ENCODE results near the gene ERF. TPM values are rescaled to one million over a fixed set of nuclear protein-coding genes. Genes with fewer than 3 reads are reported as not detected.
A peak's percentile ranks its signal among the peaks of the same experiment; 100 is the strongest.

Gene ERF
- total and polyA plus RNA-seq, 2 of the 4 experiments (the other 2 are of a cell fraction) = 5.2 to 32.4 TPM

GRCh38 chr19:42275517-42275916 lies 20.6 kb upstream of the ERF start:
- TF ChIP-seq BHLHE40 (IDR thresholded peaks at IDR 0.05; ENCODE audit: low read depth, low read length) (no peak), MAZ (IDR thresholded peaks at IDR 0.05; ENCODE audit: borderline replicate concordance, low read depth, low read length) (no peak)
- no peak overlapping the region for H3K4me3 ChIP-seq (ENCODE audit: insufficient read depth, low read depth, low read length)
- no peak overlapping the region for H4K5ac ChIP-seq (ENCODE audit: low read depth, low read length)
- H3K4me1 ChIP-seq (ENCODE audit: control insufficient read depth, insufficient read depth, low read length) = peaks cover 29% of the 10 kb centered on the region
- in situ Hi-C loops (cut with MboI; ENCODE audit: low sequenced_read_pairs) (no loop called here), intact Hi-C loops (cut with micrococcal nuclease) (no loop called here), dilution Hi-C loops (cut with HindIII; ENCODE audit: low sequenced_read_pairs, unreplicated experiment) (no loop called here)
- no peaks in the 10 kb centered on the region for H3K9me3 ChIP-seq (ENCODE audit: control insufficient read depth, insufficient read depth, low read length)
- DNase-seq (no peak), ATAC-seq (ENCODE audit: low read depth) (no peak)
- no peak overlapping the region for H3K4me2 ChIP-seq (ENCODE audit: low read depth, low read length)
- H2BK15ac ChIP-seq (ENCODE audit: low read depth, low read length) = no peak overlapping the region
- peaks cover 29% of the 10 kb centered on the region for H3K36me3 ChIP-seq (ENCODE audit: control insufficient read depth, insufficient read depth, low read length)
- no TSS peak for BruUV-seq (replicated peaks)
- H3K14ac ChIP-seq (replicated peaks; ENCODE audit: low read depth, low read length) = no peak overlapping the region
- no peak overlapping the region for H3K23ac ChIP-seq (ENCODE audit: low read depth, low read length)
- ChIA-PET POLR2A (ENCODE audit: unreplicated experiment) (no interaction called here), CTCF (no interaction called here)
- no peak overlapping the region; the same call in 1 of the 2 replicates for H3K9ac ChIP-seq (ENCODE audit: low read depth, low read length)
- H3K4ac ChIP-seq (ENCODE audit: low read depth, low read length) = no peak overlapping the region
- no CpG with 5 or more reads among the region's 3 CpGs for WGBS, 2 experiments (ENCODE audit: extremely low coverage in 2 of 2, insufficient read length in 1 of 2)
- peaks cover 34% of the 10 kb centered on the region; the same call in 1 of the 2 replicates for H4K20me1 ChIP-seq (ENCODE audit: insufficient read depth, low read length)
- H2BK120ac ChIP-seq (ENCODE audit: low read depth, low read length) = no peak overlapping the region
- no peak overlapping the region for H2BK5ac ChIP-seq (ENCODE audit: low read depth, low read length, poor library complexity, severe bottlenecking)
- no peak overlapping the region for H2AFZ ChIP-seq (replicated peaks; ENCODE audit: low read length, poor library complexity)
- no peak overlapping the region for H3K18ac ChIP-seq (ENCODE audit: low read depth, low read length)
- H3K27ac ChIP-seq (ENCODE audit: insufficient read depth, low read length) = no peak overlapping the region
- no peak overlapping the region for H2AK5ac ChIP-seq (ENCODE audit: low read depth, low read length)
- H3K9me1 ChIP-seq (ENCODE audit: insufficient read depth, low read length) = peaks cover 8% of the 10 kb centered on the region; the same call in 1 of the 2 replicates
- H4K91ac ChIP-seq (ENCODE audit: insufficient read depth, low read depth, low read length) = no peak overlapping the region
- H3K27me3 ChIP-seq (ENCODE audit: control insufficient read depth, insufficient read depth, low read length) = no peaks in the 10 kb centered on the region
- H2AK9ac ChIP-seq (replicated peaks; ENCODE audit: low read depth, low read length, poor library complexity) = peak overlapping the region; percentile 80
- peaks cover 39 to 75% of the 10 kb centered on the region in 2 experiments for H3K79me1 ChIP-seq (ENCODE audit: low read depth in 1 of 2, low read length in 2 of 2)
- H3K56ac ChIP-seq (ENCODE audit: extremely low read depth, insufficient read depth, low read length) = no peak overlapping the region
- no peak overlapping the region for H2BK20ac ChIP-seq (ENCODE audit: low read depth, low read length)
- no peak overlapping the region for H4K8ac ChIP-seq (ENCODE audit: low read depth in 2 of 2, low read length in 2 of 2)
